GOT3 (cell line): ENCODE results near the gene LMNTD1.
"Not testable (repeated sequence)": the region's sequence is repeated elsewhere in the genome, so short reads cannot be mapped to it uniquely, and the experiment has no call there.

Experiments
- DNase-seq: peaks from one replicate; lab custom pipeline; 2025; ENCODE audit warnings: mixed read lengths; lab: John Stamatoyannopoulos, UW

LMNTD1 gene

GRCh38 chr12:25488956-25489870 lies 63.9 kb downstream of the LMNTD1 start:
- DNase-seq, result not testable (repeated sequence)

- no peak for DNase-seq
These were observed 70.5 kb downstream of the LMNTD1 start for GRCh38 chr12:25482625-25483024.

- no peak for DNase-seq
These were observed 72.9 kb downstream of the LMNTD1 start for GRCh38 chr12:25480145-25480544.

GRCh38 chr12:25477217-25477616 lies 75.9 kb downstream of the LMNTD1 start:
- no peak for DNase-seq

- no peak for DNase-seq
These were observed 80.6 kb downstream of the LMNTD1 start for GRCh38 chr12:25472453-25472852.

- no peak for DNase-seq
These were observed 83.2 kb downstream of the LMNTD1 start for GRCh38 chr12:25469861-25470260.

GRCh38 chr12:25469368-25469767 lies 83.7 kb downstream of the LMNTD1 start:
- DNase-seq, result no peak

- DNase-seq, result no peak
These were observed 89.6 kb downstream of the LMNTD1 start for GRCh38 chr12:25463521-25463920.

- DNase-seq, result no peak
These were observed 90.1 kb downstream of the LMNTD1 start for GRCh38 chr12:25463005-25463404.

- DNase-seq, result no peak
These were observed 93.5 kb downstream of the LMNTD1 start for GRCh38 chr12:25459541-25459951.

GRCh38 chr12:25458047-25458552 lies 95.0 kb downstream of the LMNTD1 start:
- DNase-seq, result peak; percentile 27

- DNase-seq, result no peak
These were observed 96.6 kb downstream of the LMNTD1 start for GRCh38 chr12:25456474-25456873.

- no peak for DNase-seq
These were observed 97.4 kb downstream of the LMNTD1 start for GRCh38 chr12:25455696-25456095.

GRCh38 chr12:25449007-25449406 lies 104.1 kb downstream of the LMNTD1 start:
- no peak for DNase-seq

GRCh38 chr12:25447046-25447445 lies 106.0 kb downstream of the LMNTD1 start:
- DNase-seq, result no peak

GRCh38 chr12:25438638-25439037 lies 114.4 kb downstream of the LMNTD1 start:
- DNase-seq, result no peak

- DNase-seq, result no peak
These were observed 116.7 kb downstream of the LMNTD1 start for GRCh38 chr12:25436206-25437030.

GRCh38 chr12:25435431-25435830 lies 117.7 kb downstream of the LMNTD1 start:
- DNase-seq, result no peak

- no peak for DNase-seq
These were observed 118.6 kb downstream of the LMNTD1 start for GRCh38 chr12:25434515-25434914.

- DNase-seq, result no peak
These were observed 119.3 kb downstream of the LMNTD1 start for GRCh38 chr12:25433581-25434325.

GRCh38 chr12:25433024-25433423 lies 120.1 kb downstream of the LMNTD1 start:
- no peak for DNase-seq
